ENCODE measurements around the gene LHX3.
A peak's percentile ranks its signal among the peaks of the same experiment; 100 is the strongest.

- TF ChIP-seq CTCF (conservative IDR thresholded peaks at IDR 0.05 in 1 of 2, IDR thresholded peaks at IDR 0.05 in 1 of 2; ENCODE audit: low read depth in 1 of 2, low read length in 2 of 2) (no peak), EZH2 (IDR thresholded peaks at IDR 0.05; ENCODE audit: low read length, missing control alignments) (peak; percentile 33)
Measured at GRCh38 chr9:136198605-136199083, 6.3 kb downstream of the LHX3 start.
